Tibial artery (tissue), 4 donors: ENCODE results near the gene PRSS22.

Experiments used
- DNase-seq, 2 donors: peaks; one replicate each; pipeline ENCODE4 v3.0.0-alpha.2; 2019
- H3K27ac ChIP-seq, 2 donors: fragments of 200-600 bp; sonication (generic) in 1 of 2; 1 replicate in 1 of 2; 2 replicates in 1 of 2; pipeline ENCODE4 v1.5.1; 2018 to 2019; ENCODE audit warnings: mild to moderate bottlenecking in 1 of 2
- H3K27me3 ChIP-seq, 2 donors: fragments of 200-600 bp; sonication (generic) in 1 of 2; one replicate each; pipeline versions ENCODE4 v1.5.1 to v1.6.0; 2016 to 2019
- H3K36me3 ChIP-seq, 3 donors: fragments of 200-600 bp; sonication (generic) in 2 of 3; one replicate each; pipeline ENCODE4 v1.5.1; 2016 to 2019; ENCODE audit warnings: mild to moderate bottlenecking in 2 of 3
- H3K4me1 ChIP-seq, 4 donors: fragments of 200-600 bp; sonication (generic) in 2 of 4; 1 replicate in 3 of 4; 2 replicates in 1 of 4; pipeline ENCODE4 v1.5.1; 2016 to 2019
- H3K4me3 ChIP-seq, 2 donors: fragments of 200-600 bp; sonication (generic) in 1 of 2; 1 replicate in 1 of 2; 2 replicates in 1 of 2; pipeline ENCODE4 v1.5.1; 2018 to 2019; ENCODE audit warnings: mild to moderate bottlenecking in 2 of 2
- H3K9me3 ChIP-seq, 3 donors: fragments of 200-600 bp; sonication (generic) in 1 of 3; one replicate each; pipeline ENCODE4 v1.5.1; 2016 to 2019
- CTCF ChIP-seq, 2 experiments: fragments of 200-600 bp in 1 of 2; fragments of 450-650 bp in 1 of 2; IDR thresholded peaks; one replicate each; pipeline ENCODE4 v1.5.1; 2017 to 2019; ENCODE audit warnings: antibody characterized with exemption in 2 of 2, mild to moderate bottlenecking in 1 of 2, moderate library complexity in 1 of 2
- intact Hi-C: fragments of 100-400 bp; cut with DNase I; formaldehyde crosslinking; loops from one replicate; pipeline ENCODE4 v1.15.0; 2023; ENCODE audit warnings: low total_unique reads

Gene PRSS22

DNA sequence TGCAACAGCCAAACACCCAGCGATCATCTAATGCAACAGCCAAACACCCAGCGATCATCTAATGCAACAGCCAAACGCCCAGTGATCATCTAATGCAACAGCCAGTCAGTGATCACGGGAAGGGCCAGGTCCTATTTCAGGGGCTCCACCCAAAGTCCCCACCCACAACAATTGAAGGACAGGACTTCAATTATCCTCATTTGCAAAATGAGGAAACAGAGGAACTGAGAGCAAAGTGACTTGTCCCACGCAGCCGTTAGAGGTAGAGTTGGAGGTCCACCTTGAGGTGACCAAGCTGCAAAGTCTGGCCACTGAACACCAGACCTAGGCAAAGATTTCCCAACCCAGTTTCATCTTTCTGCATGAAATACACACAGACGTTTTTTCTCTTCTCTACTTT is 24.2 kb downstream of the PRSS22 start:
- intact Hi-C loops: no loop called here
- Histone ChIP-seq H3K36me3 (no peaks in the 10 kb centered on the region), H3K4me3 (no peak overlapping the region), H3K27me3 (peaks cover 0 to 73% of the 10 kb centered on the region in 2 donors), H3K9me3 (no peaks in the 10 kb centered on the region), H3K4me1 (peaks cover 0 to 18% (median 0%) of the 10 kb centered on the region in 4 donors), H3K27ac (no peak overlapping the region)
- no peak for TF ChIP-seq CTCF (IDR thresholded peaks at IDR 0.05)
- DNase-seq: no peak

- intact Hi-C loops: no loop called here
- H3K9me3 ChIP-seq: no peaks in the 10 kb centered on the region
- no peak for TF ChIP-seq CTCF (IDR thresholded peaks at IDR 0.05)
- H3K36me3 ChIP-seq: no peaks in the 10 kb centered on the region
- DNase-seq: no peak
- H3K4me1 ChIP-seq: peaks cover 0 to 13% (median 0%) of the 10 kb centered on the region in 4 donors
- H3K27ac ChIP-seq: no peak overlapping the region
- no peak overlapping the region for H3K4me3 ChIP-seq
- H3K27me3 ChIP-seq: peaks cover 0 to 70% of the 10 kb centered on the region in 2 donors
Observed at GRCh38 chr16:2831203-2831602, 26.8 kb downstream of the PRSS22 start.

GRCh38 chr16:2830355-2830695 is 27.6 kb downstream of the PRSS22 start:
- intact Hi-C loops: no loop called here
- Histone ChIP-seq H3K27ac (no peak overlapping the region), H3K27me3 (peaks cover 0 to 71% of the 10 kb centered on the region in 2 donors), H3K4me3 (no peak overlapping the region), H3K4me1 (peaks cover 0 to 6% (median 0%) of the 10 kb centered on the region in 4 donors), H3K9me3 (no peaks in the 10 kb centered on the region), H3K36me3 (no peaks in the 10 kb centered on the region)
- no peak for DNase-seq
- TF ChIP-seq CTCF (IDR thresholded peaks at IDR 0.05): no peak

DNA sequence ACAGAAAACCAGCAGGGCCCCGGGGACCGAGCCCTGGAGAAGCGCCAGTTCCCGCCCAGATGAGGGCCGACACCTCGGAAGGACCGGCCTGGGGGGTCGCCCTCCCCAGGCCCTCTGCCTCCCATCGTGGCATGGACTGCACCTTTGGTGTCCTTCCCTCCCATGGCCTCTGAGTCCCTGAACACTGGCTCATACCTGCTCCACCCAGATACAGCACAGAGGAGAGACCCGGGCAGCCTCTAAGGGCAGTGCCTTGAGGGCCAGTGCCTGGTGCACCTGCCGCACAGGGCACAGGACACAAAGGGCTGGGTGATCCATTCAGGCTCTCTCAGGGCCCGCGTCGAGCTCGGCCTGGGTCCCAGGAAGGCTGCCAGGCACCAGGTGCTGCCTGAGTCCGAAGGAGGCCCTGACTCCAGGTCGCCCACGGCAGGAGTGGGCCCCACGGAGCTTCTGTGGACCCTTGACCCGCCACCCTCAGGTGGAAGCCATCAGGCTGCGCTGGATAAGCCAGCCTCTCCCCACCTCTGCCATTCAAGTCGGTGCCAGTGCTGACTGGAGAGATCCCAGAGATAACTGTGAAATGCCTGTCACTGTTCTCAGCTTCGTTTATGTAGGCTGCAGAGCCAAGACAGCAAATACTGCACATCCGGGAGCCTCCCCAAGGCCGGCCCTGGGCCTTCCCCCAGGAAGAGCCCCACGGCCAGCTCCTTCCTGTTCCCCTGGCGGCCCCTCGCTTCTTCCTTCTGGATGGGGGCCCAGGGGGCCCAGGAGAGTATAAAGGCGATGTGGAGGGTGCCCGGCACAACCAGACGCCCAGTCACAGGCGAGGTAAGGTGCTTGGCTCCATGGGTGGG is 28.2 kb downstream of the PRSS22 start, which contains the start of gene ZG16B:
Gene ZG16B, plus strand, starts transcription at position 803 of the 854 bp plus-strand sequence. CDS start 139 bp downstream, outside the sequence.
- no peak for DNase-seq
- no peaks in the 10 kb centered on the region for H3K9me3 ChIP-seq
- intact Hi-C loops: no loop called here
- no peaks in the 10 kb centered on the region for H3K36me3 ChIP-seq
- H3K27ac ChIP-seq: no peak within 1 kb of the TSS
- H3K4me3 ChIP-seq: no peak within 1 kb of the TSS
- peaks cover 0 to 70% of the 10 kb centered on the region in 2 donors for H3K27me3 ChIP-seq
- no peak for TF ChIP-seq CTCF (IDR thresholded peaks at IDR 0.05)
- peaks cover 0 to 2% (median 0%) of the 10 kb centered on the region in 4 donors for H3K4me1 ChIP-seq

DNA sequence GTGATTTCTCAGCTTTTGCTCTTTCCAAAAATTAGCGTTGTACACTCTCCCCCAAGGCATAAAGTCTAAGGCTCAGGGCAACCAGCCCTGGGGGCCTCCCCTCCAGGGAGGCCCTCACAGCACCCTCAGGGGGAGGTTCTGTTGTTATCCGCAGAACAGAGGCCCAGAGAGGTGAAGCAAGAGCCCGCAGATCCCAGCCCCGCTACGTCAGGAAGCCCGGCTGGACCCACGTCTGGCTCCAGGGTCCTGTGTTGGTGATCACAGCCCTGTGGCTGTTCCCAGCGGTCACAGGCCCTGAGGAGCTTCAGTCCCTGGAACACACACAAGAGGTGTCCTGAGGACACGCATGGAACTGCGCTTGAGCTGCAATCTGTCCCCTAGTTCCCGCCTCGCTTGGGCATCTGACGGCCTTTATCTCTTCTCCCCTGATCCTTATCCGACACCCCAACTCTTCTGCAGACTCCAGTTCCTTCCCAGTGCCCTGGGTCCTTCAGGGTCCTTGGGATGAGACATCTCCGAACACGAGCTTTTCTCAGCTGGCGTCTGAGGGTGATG is 29.0 kb downstream of the PRSS22 start:
- intact Hi-C loops: no loop called here
- no peak overlapping the region for H3K27ac ChIP-seq

More for the DNA sequence above, 29.0 kb downstream of the PRSS22 start:
- no peak for TF ChIP-seq CTCF (IDR thresholded peaks at IDR 0.05)
- Histone ChIP-seq H3K4me1 (peaks cover 0 to 2% (median 0%) of the 10 kb centered on the region in 4 donors), H3K9me3 (no peaks in the 10 kb centered on the region), H3K4me3 (no peak overlapping the region), H3K36me3 (no peaks in the 10 kb centered on the region), H3K27me3 (peaks cover 0 to 72% of the 10 kb centered on the region in 2 donors)
- DNase-seq: no peak
